ENCODE measurements around the gene TRAPPC12. TPM values are rescaled to one million over a fixed set of nuclear protein-coding genes. Genes with fewer than 3 reads are reported as not detected.

The TRAPPC12 gene
- total and polyA plus RNA-seq, 2 experiments from 2014 or later = 77.2 to 103 TPM

GRCh38 chr2:3481736-3482362, 102.4 kb downstream of the TRAPPC12 start:
- peaks cover 8% of the 10 kb centered on the region for H3K36me3 ChIP-seq
- no peaks in the 10 kb centered on the region for H3K27me3 ChIP-seq
- no peaks in the 10 kb centered on the region for H3K4me1 ChIP-seq (ENCODE audit: low read depth)
- DNase-seq (ENCODE audit: low read depth in 1 of 2, low spot score in 1 of 2) = no peak
- H3K9me3 ChIP-seq (ENCODE audit: low read depth) = no peaks in the 10 kb centered on the region
- H3K27ac ChIP-seq = no peak overlapping the region
- no peak overlapping the region for H3K4me3 ChIP-seq
- no peak for TF ChIP-seq CTCF (IDR thresholded peaks at IDR 0.05; ENCODE audit: low read depth, low read length)

GRCh38 chr2:3482363-3482821, 102.9 kb downstream of the TRAPPC12 start:
- peaks cover 8% of the 10 kb centered on the region for H3K36me3 ChIP-seq
- H3K27me3 ChIP-seq = no peaks in the 10 kb centered on the region
- no peaks in the 10 kb centered on the region for H3K4me1 ChIP-seq (ENCODE audit: low read depth)
- H3K4me3 ChIP-seq = no peak overlapping the region
- no peak overlapping the region for H3K27ac ChIP-seq
- no peak for TF ChIP-seq CTCF (IDR thresholded peaks at IDR 0.05; ENCODE audit: low read depth, low read length)
- no peaks in the 10 kb centered on the region for H3K9me3 ChIP-seq (ENCODE audit: low read depth)
- no peak for DNase-seq (ENCODE audit: low read depth in 1 of 2, low spot score in 1 of 2)

- DNase-seq (ENCODE audit: low read depth in 1 of 2, low spot score in 1 of 2) = peak; percentile 30 to 84
- H3K4me3 ChIP-seq = no peak overlapping the region
- TF ChIP-seq CTCF (IDR thresholded peaks at IDR 0.05; ENCODE audit: low read depth, low read length) = no peak
- no peak overlapping the region for H3K27ac ChIP-seq
- no peaks in the 10 kb centered on the region for H3K9me3 ChIP-seq (ENCODE audit: low read depth)
- H3K4me1 ChIP-seq (ENCODE audit: low read depth) = no peaks in the 10 kb centered on the region
- peaks cover 5% of the 10 kb centered on the region for H3K36me3 ChIP-seq
- no peaks in the 10 kb centered on the region for H3K27me3 ChIP-seq
These were observed 103.9 kb downstream of the TRAPPC12 start for GRCh38 chr2:3483227-3483985.

- H3K4me1 ChIP-seq (ENCODE audit: low read depth) = peaks cover 3% of the 10 kb centered on the region
- no peaks in the 10 kb centered on the region for H3K9me3 ChIP-seq (ENCODE audit: low read depth)
- H3K4me3 ChIP-seq = no peak overlapping the region
- no peak overlapping the region for H3K27ac ChIP-seq
- H3K27me3 ChIP-seq = no peaks in the 10 kb centered on the region
- TF ChIP-seq CTCF (IDR thresholded peaks at IDR 0.05; ENCODE audit: low read depth, low read length) = no peak
- peaks cover 2% of the 10 kb centered on the region for H3K36me3 ChIP-seq
- no peak for DNase-seq (ENCODE audit: low read depth in 1 of 2, low spot score in 1 of 2)
These were observed 104.8 kb downstream of the TRAPPC12 start for GRCh38 chr2:3483986-3484960.

GRCh38 chr2:3485166-3485565, 105.7 kb downstream of the TRAPPC12 start:
- H3K4me1 ChIP-seq (ENCODE audit: low read depth) = peaks cover 3% of the 10 kb centered on the region
- H3K36me3 ChIP-seq = no peaks in the 10 kb centered on the region
- H3K27me3 ChIP-seq = no peaks in the 10 kb centered on the region
- DNase-seq (ENCODE audit: low read depth in 1 of 2, low spot score in 1 of 2) = no peak
- no peak overlapping the region for H3K4me3 ChIP-seq
- no peak for TF ChIP-seq CTCF (IDR thresholded peaks at IDR 0.05; ENCODE audit: low read depth, low read length)
- H3K9me3 ChIP-seq (ENCODE audit: low read depth) = no peaks in the 10 kb centered on the region
- H3K27ac ChIP-seq = no peak overlapping the region
